ENCODE results near the gene ATPAF2.

The ATPAF2 gene

GRCh38 chr17:18038861-18039534 is at the start of gene ATPAF2, which contains the start of gene GID4:
ATPAF2 (minus strand) TSS chr17:18039168; CDS start chr17:18039013, 155 bp downstream.
GID4 (plus strand) TSS chr17:18039408; CDS start chr17:18039465, 57 bp downstream.
- Mint-ChIP-seq H3K4me1 (ENCODE audit: low read depth) (peaks cover 54% of the 10 kb centered on the region), H3K4me3 (peak within 1 kb of the TSS; percentile 97), H3K27me3 (no peaks in the 10 kb centered on the region), H3K27ac (peak within 1 kb of the TSS; percentile 99), H3K36me3 (ENCODE audit: low read depth) (peaks cover 21% of the 10 kb centered on the region), H3K9me3 (no peaks in the 10 kb centered on the region)
- peak; percentile 99 for DNase-seq

- H3K27ac Mint-ChIP-seq, result peak within 1 kb of the TSS; percentile 98
Observed at GRCh38 chr17:18087610-18088491, 48.9 kb upstream of the ATPAF2 start, which contains the start of gene DRG2. DRG2 (plus strand) TSS chr17:18087948; CDS start chr17:18088024, 76 bp downstream.

DNA sequence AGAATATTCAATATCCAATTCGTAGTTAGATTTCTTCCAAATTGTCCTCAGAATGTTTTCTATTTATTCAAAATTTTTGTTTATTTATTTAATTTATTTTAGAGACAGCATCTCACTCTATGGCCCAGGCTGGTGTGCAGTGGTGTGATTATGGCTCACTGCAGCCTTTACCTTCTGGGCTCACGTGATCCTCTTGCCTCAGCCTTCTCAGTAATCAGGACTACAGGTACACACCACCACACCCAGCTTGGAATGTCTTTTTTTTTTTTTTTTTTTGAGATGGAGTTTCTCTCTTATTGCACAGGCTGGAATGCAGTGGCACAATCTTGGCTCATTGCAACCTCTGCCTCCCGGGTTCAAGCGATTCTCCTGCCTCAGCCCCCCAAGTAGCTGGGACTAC is 45.3 kb upstream of the ATPAF2 start:
- DNase-seq, result no peak
- Mint-ChIP-seq H3K27ac (no peak overlapping the region), H3K4me1 (ENCODE audit: low read depth) (peaks cover 12% of the 10 kb centered on the region), H3K27me3 (peaks cover 6% of the 10 kb centered on the region), H3K36me3 (ENCODE audit: low read depth) (peaks cover 14% of the 10 kb centered on the region), H3K9me3 (no peaks in the 10 kb centered on the region), H3K4me3 (no peak overlapping the region)

More at GRCh38 chr17:18087610-18088491, 48.9 kb upstream of the ATPAF2 start, which contains the start of gene DRG2:
- Mint-ChIP-seq H3K36me3 (ENCODE audit: low read depth) (peaks cover 42% of the 10 kb centered on the region), H3K9me3 (no peaks in the 10 kb centered on the region), H3K4me1 (ENCODE audit: low read depth) (peaks cover 25% of the 10 kb centered on the region), H3K27me3 (no peaks in the 10 kb centered on the region), H3K4me3 (peak within 1 kb of the TSS; percentile 99)
- DNase-seq, result peak; percentile 96

DNA sequence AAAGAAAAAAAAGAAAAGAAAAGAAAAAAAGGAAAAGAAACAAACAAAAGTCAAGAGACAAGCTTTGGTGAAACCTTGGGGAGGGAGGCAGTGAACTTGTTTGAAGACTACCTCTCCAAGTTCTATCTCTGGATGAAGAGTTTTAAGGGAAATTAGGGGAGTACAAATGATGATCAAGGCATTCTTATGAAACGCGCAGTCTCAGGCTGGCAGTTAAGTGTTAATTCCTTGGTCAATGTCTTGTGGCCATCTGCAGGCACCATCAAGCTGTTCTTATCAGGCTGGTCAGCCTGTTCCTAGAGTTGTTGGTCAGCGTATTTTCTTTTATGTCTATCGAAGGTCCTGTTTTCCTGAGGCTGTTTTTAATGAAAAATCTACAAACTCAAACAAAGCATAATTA is 40.6 kb upstream of the ATPAF2 start:
- Mint-ChIP-seq H3K27me3 (peaks cover 14% of the 10 kb centered on the region), H3K4me1 (ENCODE audit: low read depth) (no peaks in the 10 kb centered on the region), H3K4me3 (no peak overlapping the region), H3K9me3 (no peaks in the 10 kb centered on the region), H3K36me3 (ENCODE audit: low read depth) (no peaks in the 10 kb centered on the region), H3K27ac (no peak overlapping the region)
- no peak for DNase-seq

- no peak for DNase-seq
- H3K9me3 Mint-ChIP-seq, result no peaks in the 10 kb centered on the region
- H3K4me3 Mint-ChIP-seq, result no peak overlapping the region
- no peak overlapping the region for H3K27ac Mint-ChIP-seq
- H3K4me1 Mint-ChIP-seq (ENCODE audit: low read depth), result no peaks in the 10 kb centered on the region
- peaks cover 14% of the 10 kb centered on the region for H3K27me3 Mint-ChIP-seq
- H3K36me3 Mint-ChIP-seq (ENCODE audit: low read depth), result no peaks in the 10 kb centered on the region
Observed at GRCh38 chr17:18076936-18077335, 38.0 kb upstream of the ATPAF2 start.

- H3K4me1 Mint-ChIP-seq (ENCODE audit: low read depth), result peaks cover 11% of the 10 kb centered on the region
- no peak overlapping the region for H3K27ac Mint-ChIP-seq
- no peak overlapping the region for H3K4me3 Mint-ChIP-seq
- no peaks in the 10 kb centered on the region for H3K9me3 Mint-ChIP-seq
- DNase-seq, result no peak
- H3K36me3 Mint-ChIP-seq (ENCODE audit: low read depth), result no peaks in the 10 kb centered on the region
- peaks cover 10% of the 10 kb centered on the region for H3K27me3 Mint-ChIP-seq
Observed at GRCh38 chr17:18074566-18075272, 35.8 kb upstream of the ATPAF2 start.

GRCh38 chr17:18071751-18072150 is 32.8 kb upstream of the ATPAF2 start:
- no peak for DNase-seq
- H3K27me3 Mint-ChIP-seq, result peaks cover 5% of the 10 kb centered on the region
- H3K4me3 Mint-ChIP-seq, result no peak overlapping the region
- H3K27ac Mint-ChIP-seq, result no peak overlapping the region
- H3K36me3 Mint-ChIP-seq (ENCODE audit: low read depth), result no peaks in the 10 kb centered on the region
- peaks cover 11% of the 10 kb centered on the region for H3K4me1 Mint-ChIP-seq (ENCODE audit: low read depth)
- no peaks in the 10 kb centered on the region for H3K9me3 Mint-ChIP-seq

- peak overlapping the region; percentile 63 for H3K27ac Mint-ChIP-seq
- no peaks in the 10 kb centered on the region for H3K9me3 Mint-ChIP-seq
- no peak for DNase-seq
- H3K4me1 Mint-ChIP-seq (ENCODE audit: low read depth), result peaks cover 11% of the 10 kb centered on the region
- no peak overlapping the region for H3K4me3 Mint-ChIP-seq
- peaks cover 1% of the 10 kb centered on the region for H3K27me3 Mint-ChIP-seq
- H3K36me3 Mint-ChIP-seq (ENCODE audit: low read depth), result peaks cover 2% of the 10 kb centered on the region
Observed at GRCh38 chr17:18070861-18071340, 31.9 kb upstream of the ATPAF2 start.

DNA sequence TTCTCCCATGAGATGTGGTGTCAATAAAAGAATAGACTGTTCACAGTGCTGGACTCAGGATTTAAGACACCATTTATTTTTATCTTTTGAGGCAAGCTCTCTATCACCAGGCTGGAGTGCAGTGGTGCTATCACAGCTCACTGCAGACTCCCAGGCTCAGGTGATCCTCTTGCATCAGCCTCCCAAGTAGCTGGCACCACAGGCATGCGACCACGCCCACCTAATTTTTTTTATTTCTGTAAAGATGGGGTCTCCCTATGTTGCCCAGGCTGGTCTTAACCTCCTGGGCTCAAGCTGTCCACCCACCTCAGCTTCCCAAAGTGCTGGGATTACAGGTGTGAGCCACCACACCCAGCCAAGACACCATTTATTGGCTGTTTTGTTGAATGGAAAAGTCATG is 30.1 kb upstream of the ATPAF2 start:
- no peak overlapping the region for H3K4me3 Mint-ChIP-seq
- no peaks in the 10 kb centered on the region for H3K9me3 Mint-ChIP-seq
- H3K4me1 Mint-ChIP-seq (ENCODE audit: low read depth), result peaks cover 11% of the 10 kb centered on the region
- H3K27me3 Mint-ChIP-seq, result no peaks in the 10 kb centered on the region
- peak overlapping the region; percentile 55 for H3K27ac Mint-ChIP-seq
- H3K36me3 Mint-ChIP-seq (ENCODE audit: low read depth), result peaks cover 17% of the 10 kb centered on the region
- DNase-seq, result no peak

- no peak for DNase-seq
- H3K4me3 Mint-ChIP-seq, result no peak overlapping the region
- no peaks in the 10 kb centered on the region for H3K27me3 Mint-ChIP-seq
- no peak overlapping the region for H3K27ac Mint-ChIP-seq
- peaks cover 10% of the 10 kb centered on the region for H3K4me1 Mint-ChIP-seq (ENCODE audit: low read depth)
- no peaks in the 10 kb centered on the region for H3K9me3 Mint-ChIP-seq
- H3K36me3 Mint-ChIP-seq (ENCODE audit: low read depth), result peaks cover 37% of the 10 kb centered on the region
Observed at GRCh38 chr17:18066866-18067265, 27.9 kb upstream of the ATPAF2 start.

DNA sequence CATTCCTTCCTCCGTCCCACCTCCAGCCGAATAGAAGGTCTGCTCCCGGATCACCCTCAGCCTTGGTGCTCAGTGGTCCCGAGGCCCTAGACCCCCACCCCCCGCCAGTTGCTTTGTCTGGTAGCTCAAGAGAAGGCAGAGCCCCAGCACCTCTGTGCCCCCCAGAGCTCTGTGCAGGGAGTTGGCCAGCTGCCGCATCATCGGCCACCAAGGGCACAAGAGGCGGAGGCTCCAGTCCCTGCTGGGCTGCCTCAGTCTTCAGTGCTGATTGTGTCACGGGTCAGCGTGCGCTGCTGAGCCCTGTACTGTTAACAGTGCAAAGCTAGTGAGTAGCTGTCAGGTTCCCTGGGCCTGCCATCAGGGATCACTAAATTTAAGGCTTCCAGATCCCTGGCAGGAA is 26.6 kb upstream of the ATPAF2 start:
- DNase-seq, result no peak
- H3K27me3 Mint-ChIP-seq, result no peaks in the 10 kb centered on the region
- H3K36me3 Mint-ChIP-seq (ENCODE audit: low read depth), result peaks cover 49% of the 10 kb centered on the region
- H3K27ac Mint-ChIP-seq, result no peak overlapping the region
- no peaks in the 10 kb centered on the region for H3K4me1 Mint-ChIP-seq (ENCODE audit: low read depth)
- H3K4me3 Mint-ChIP-seq, result no peak overlapping the region
- no peaks in the 10 kb centered on the region for H3K9me3 Mint-ChIP-seq

DNA sequence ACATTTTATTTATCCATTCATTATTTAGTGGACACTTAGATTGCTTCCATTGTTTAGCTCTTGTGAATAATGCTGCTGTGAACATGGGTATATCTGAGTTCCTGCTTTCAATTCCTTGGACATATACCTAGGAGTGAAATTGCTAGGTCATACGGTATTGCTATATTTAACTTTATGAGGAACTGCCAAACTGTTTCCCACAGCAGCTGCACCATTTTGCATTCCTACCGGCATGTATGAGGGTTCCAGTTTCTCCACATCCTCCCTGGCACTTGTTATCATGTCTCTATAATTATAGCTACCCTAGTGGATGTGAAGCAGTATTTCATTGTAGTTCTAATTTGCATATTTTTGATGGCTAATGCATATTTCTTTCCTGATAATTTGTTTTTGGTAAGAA is 25.1 kb upstream of the ATPAF2 start:
- H3K27me3 Mint-ChIP-seq, result no peaks in the 10 kb centered on the region
- H3K4me1 Mint-ChIP-seq (ENCODE audit: low read depth), result no peaks in the 10 kb centered on the region
- no peaks in the 10 kb centered on the region for H3K9me3 Mint-ChIP-seq
- no peak overlapping the region for H3K27ac Mint-ChIP-seq
- peaks cover 56% of the 10 kb centered on the region for H3K36me3 Mint-ChIP-seq (ENCODE audit: low read depth)
- DNase-seq, result no peak
- H3K4me3 Mint-ChIP-seq, result no peak overlapping the region

DNA sequence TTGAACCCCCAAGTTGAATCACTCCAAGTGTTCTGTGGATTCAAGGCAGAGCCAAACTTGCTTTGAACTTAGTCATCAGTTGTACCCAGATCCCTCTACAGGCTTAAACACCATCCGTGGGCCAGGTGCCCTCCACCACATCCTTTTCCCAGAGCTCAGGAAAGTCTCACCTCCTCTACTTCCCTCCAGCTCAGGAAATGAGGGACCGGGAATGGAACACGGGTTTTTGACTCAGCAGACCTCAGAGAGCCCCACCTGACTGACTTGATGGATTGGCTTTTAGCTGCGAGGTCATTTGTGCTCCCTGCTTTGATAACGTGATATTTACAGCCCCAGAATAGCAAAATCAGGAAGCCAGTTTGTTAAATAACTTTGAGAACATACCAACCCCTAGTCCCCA is 20.3 kb upstream of the ATPAF2 start:
- Mint-ChIP-seq H3K27me3 (no peaks in the 10 kb centered on the region), H3K36me3 (ENCODE audit: low read depth) (peaks cover 80% of the 10 kb centered on the region), H3K4me1 (ENCODE audit: low read depth) (no peaks in the 10 kb centered on the region), H3K27ac (peak overlapping the region; percentile 11), H3K4me3 (no peak overlapping the region), H3K9me3 (no peaks in the 10 kb centered on the region)
- DNase-seq, result no peak

GRCh38 chr17:18056214-18056613 is 17.2 kb upstream of the ATPAF2 start:
- Mint-ChIP-seq H3K36me3 (ENCODE audit: low read depth) (peaks cover 67% of the 10 kb centered on the region), H3K9me3 (no peaks in the 10 kb centered on the region), H3K27me3 (no peaks in the 10 kb centered on the region), H3K27ac (no peak overlapping the region), H3K4me3 (no peak overlapping the region), H3K4me1 (ENCODE audit: low read depth) (no peaks in the 10 kb centered on the region)
- DNase-seq, result no peak
